Activated T-cell treated with anti-CD3 and anti-CD28 coated beads, Interleukin-2, amount 50 U/mL, for 72 hours (primary cell): ENCODE data around the gene SLC1A2. TPM values are rescaled to one million over a fixed set of nuclear protein-coding genes. Genes with fewer than 3 reads are reported as not detected.

ENCODE experiments used
- ATAC-seq, 2 donors: fragments of 150-1000 bp; cut with Tn5 transposase; replicated peaks in 1 of 2; 2 replicates each; pipeline ENCODE4 v1.10.0; 2021; ENCODE audit warnings: moderate library complexity in 2 of 2, mild to moderate bottlenecking in 1 of 2
- DNase-seq, 2 donors: peaks; one replicate each; pipeline ENCODE4 v3.0.0; 2021 to 2022; ENCODE audit warnings: mixed read lengths in 1 of 2
- H3K27ac Mint-ChIP-seq: one replicate; pipeline ENCODE4 v1.8.0; 2022; ENCODE audit warnings: mild to moderate bottlenecking, moderate library complexity, mixed read lengths
- H3K27me3 Mint-ChIP-seq: one replicate; pipeline ENCODE4 v1.8.0; 2022; ENCODE audit warnings: low read depth, mixed read lengths
- H3K36me3 Mint-ChIP-seq, 2 donors: one replicate each; pipeline ENCODE4 v1.8.0; 2022; ENCODE audit warnings: mixed read lengths in 2 of 2, mild to moderate bottlenecking in 1 of 2; ENCODE audit not compliant: insufficient read depth in 2 of 2
- H3K4me1 Mint-ChIP-seq: one replicate; pipeline ENCODE4 v1.8.0; 2022; ENCODE audit warnings: low read depth, mixed read lengths
- H3K4me3 Mint-ChIP-seq, 2 donors: one replicate each; pipeline ENCODE4 v1.8.0; 2022; ENCODE audit warnings: mild to moderate bottlenecking in 2 of 2, mixed read lengths in 2 of 2, moderate library complexity in 2 of 2
- H3K9me3 Mint-ChIP-seq, 2 donors: one replicate each; pipeline ENCODE4 v1.8.0; 2022; ENCODE audit warnings: mixed read lengths in 2 of 2
- total RNA-seq, 2 donors: library from RNA; stranded (reverse); gene quantifications; one replicate each; pipeline ENCODE4 v1.2.3, GENCODE V29; 2022

Gene SLC1A2
- total RNA-seq, 2 donors from 2014 or later, result 0.09 TPM; not detected in 1

DNA sequence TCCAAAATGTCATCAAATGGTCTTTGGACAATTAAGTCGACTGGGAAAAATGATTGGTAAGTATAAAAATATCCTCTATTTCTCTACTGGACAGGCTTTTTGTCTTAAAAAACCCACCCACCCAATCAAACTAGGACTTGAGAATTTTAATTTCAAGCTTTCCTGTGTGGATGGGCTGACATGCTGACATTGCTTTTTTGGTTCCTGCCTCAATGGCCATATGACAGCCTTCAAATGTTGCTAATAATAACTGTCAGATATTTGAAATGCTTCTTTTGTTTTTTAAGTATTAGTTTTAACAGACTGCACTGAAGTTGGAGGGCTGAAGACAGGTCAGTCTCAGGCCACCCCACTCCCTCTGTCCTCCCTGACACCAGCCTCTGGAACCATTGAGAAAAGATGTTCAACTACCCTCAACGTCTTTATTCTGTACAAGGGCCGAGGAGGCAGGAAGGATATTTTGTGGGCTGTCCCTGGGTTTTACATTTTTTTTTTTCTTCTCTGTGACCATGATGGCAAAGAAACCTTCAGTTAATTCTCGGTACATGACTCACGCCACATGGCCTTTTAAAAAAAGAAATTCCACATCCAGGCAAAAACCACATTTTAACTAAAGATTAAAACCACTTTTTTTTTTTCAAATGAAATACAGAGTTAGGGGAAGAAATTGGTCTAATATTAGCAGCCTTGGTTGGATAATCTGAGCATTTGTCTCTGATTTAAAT is 130.4 kb downstream of the SLC1A2 start:
- Mint-ChIP-seq H3K27me3 (peaks cover 8% of the 10 kb centered on the region), H3K36me3 (peaks cover 0 to 1% of the 10 kb centered on the region in 2 donors), H3K4me1 (peaks cover 43% of the 10 kb centered on the region), H3K4me3 (peak overlapping the region in 1 of 2 donors; percentile 36), H3K9me3 (peaks cover 3 to 6% of the 10 kb centered on the region in 2 donors), H3K27ac (no peak overlapping the region)
- DNase-seq, result no peak
- peak in 1 of 2 donors; percentile 29 for ATAC-seq

- Mint-ChIP-seq H3K27me3 (peaks cover 8% of the 10 kb centered on the region), H3K27ac (no peak overlapping the region), H3K4me3 (no peak overlapping the region), H3K9me3 (peaks cover 3 to 6% of the 10 kb centered on the region in 2 donors), H3K36me3 (peaks cover 0 to 1% of the 10 kb centered on the region in 2 donors), H3K4me1 (peaks cover 38% of the 10 kb centered on the region)
- DNase-seq (no peak), ATAC-seq (no peak)
Measured at GRCh38 chr11:35288309-35288708, 131.0 kb downstream of the SLC1A2 start.

- peaks cover 38% of the 10 kb centered on the region for H3K4me1 Mint-ChIP-seq
- H3K9me3 Mint-ChIP-seq, result peaks cover 3 to 6% of the 10 kb centered on the region in 2 donors
- H3K36me3 Mint-ChIP-seq, result peaks cover 0 to 1% of the 10 kb centered on the region in 2 donors
- H3K27me3 Mint-ChIP-seq, result peaks cover 8% of the 10 kb centered on the region
- DNase-seq (no peak), ATAC-seq (no peak)
- no peak overlapping the region for H3K4me3 Mint-ChIP-seq
- H3K27ac Mint-ChIP-seq, result no peak overlapping the region
Measured at GRCh38 chr11:35287344-35287890, 131.9 kb downstream of the SLC1A2 start.

GRCh38 chr11:35286126-35286525 is 133.2 kb downstream of the SLC1A2 start:
- H3K27me3 Mint-ChIP-seq, result peaks cover 8% of the 10 kb centered on the region
- H3K4me3 Mint-ChIP-seq, result no peak overlapping the region
- H3K4me1 Mint-ChIP-seq, result peaks cover 31% of the 10 kb centered on the region
- DNase-seq (no peak), ATAC-seq (no peak)
- no peak overlapping the region for H3K27ac Mint-ChIP-seq
- H3K9me3 Mint-ChIP-seq, result peaks cover 3 to 6% of the 10 kb centered on the region in 2 donors
- peaks cover 0 to 1% of the 10 kb centered on the region in 2 donors for H3K36me3 Mint-ChIP-seq

DNA sequence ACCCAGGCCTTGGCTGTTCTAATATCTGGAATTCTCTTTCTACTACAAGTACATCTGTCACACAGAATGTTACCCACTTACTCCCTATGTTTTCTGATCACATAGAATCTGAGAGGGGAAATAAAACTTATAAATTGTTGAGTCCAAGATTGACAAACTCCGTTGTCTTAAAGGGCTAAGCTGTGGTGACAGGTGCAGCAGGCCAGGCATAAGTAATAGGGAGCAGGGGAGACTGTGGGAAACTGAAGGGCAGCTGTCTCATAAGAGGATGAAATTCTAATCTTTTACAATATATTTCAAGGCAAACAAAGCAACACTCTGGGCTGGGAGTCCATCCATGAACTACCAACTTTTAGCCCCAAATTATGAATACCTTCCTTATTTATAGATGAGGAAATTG is 133.9 kb downstream of the SLC1A2 start:
- Mint-ChIP-seq H3K9me3 (peaks cover 3 to 6% of the 10 kb centered on the region in 2 donors), H3K27me3 (peaks cover 8% of the 10 kb centered on the region), H3K4me3 (no peak overlapping the region), H3K4me1 (peaks cover 27% of the 10 kb centered on the region), H3K36me3 (peaks cover 0 to 1% of the 10 kb centered on the region in 2 donors), H3K27ac (no peak overlapping the region)
- ATAC-seq (no peak), DNase-seq (no peak)

DNA sequence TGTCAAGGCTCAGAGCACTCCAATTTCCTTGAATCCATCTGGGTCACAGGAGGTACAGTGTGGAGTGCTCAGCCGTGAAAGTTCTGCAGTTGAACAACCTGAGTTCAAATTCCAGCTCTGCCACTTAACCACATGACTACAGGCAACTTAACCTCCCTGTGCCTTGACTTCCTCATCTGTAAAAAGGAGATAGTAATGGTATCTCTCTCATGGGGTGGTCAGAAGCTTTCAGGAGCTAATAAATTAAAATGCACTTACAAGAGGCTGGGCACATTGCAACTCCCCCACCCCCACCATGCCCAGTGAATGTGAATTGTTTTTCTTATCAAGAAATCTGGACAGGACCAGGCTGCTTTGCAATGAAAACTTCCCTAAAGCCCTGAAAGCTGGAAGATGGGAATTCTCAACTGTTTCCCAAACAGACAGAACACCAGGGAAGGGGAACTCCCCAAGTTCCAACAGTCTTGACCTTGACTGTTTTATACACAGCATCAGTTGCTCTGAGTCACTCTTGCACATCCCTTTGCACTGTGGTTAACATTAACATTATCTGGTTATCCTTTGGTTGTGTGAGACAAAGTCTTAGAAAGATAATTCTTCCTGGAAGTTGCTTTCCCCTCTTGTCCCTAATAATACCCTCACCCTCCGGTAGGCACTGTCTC is 137.0 kb downstream of the SLC1A2 start:
- H3K27ac Mint-ChIP-seq, result no peak overlapping the region
- H3K36me3 Mint-ChIP-seq, result no peaks in the 10 kb centered on the region
- peaks cover 13% of the 10 kb centered on the region for H3K4me1 Mint-ChIP-seq
- H3K27me3 Mint-ChIP-seq, result peaks cover 8% of the 10 kb centered on the region
- ATAC-seq (peak in 1 of 2 donors; percentile 73), DNase-seq (no peak)
- H3K4me3 Mint-ChIP-seq, result no peak overlapping the region
- H3K9me3 Mint-ChIP-seq, result peaks cover 5 to 6% of the 10 kb centered on the region in 2 donors

GRCh38 chr11:35281169-35281688 is 138.1 kb downstream of the SLC1A2 start:
- H3K4me3 Mint-ChIP-seq, result no peak overlapping the region

GRCh38 chr11:35280727-35281126 is 138.6 kb downstream of the SLC1A2 start:
- H3K9me3 Mint-ChIP-seq, result peaks cover 0 to 2% of the 10 kb centered on the region in 2 donors
- H3K27ac Mint-ChIP-seq, result no peak overlapping the region
- no peaks in the 10 kb centered on the region for H3K27me3 Mint-ChIP-seq
- DNase-seq (no peak), ATAC-seq (no peak)
- peaks cover 23% of the 10 kb centered on the region for H3K4me1 Mint-ChIP-seq
- H3K4me3 Mint-ChIP-seq, result no peak overlapping the region
- H3K36me3 Mint-ChIP-seq, result no peaks in the 10 kb centered on the region

More at GRCh38 chr11:35281169-35281688, 138.1 kb downstream of the SLC1A2 start:
- peaks cover 18% of the 10 kb centered on the region for H3K4me1 Mint-ChIP-seq
- DNase-seq (no peak), ATAC-seq (no peak)
- H3K27ac Mint-ChIP-seq, result no peak overlapping the region
- no peaks in the 10 kb centered on the region for H3K36me3 Mint-ChIP-seq
- H3K9me3 Mint-ChIP-seq, result peaks cover 0 to 2% of the 10 kb centered on the region in 2 donors
- H3K27me3 Mint-ChIP-seq, result no peaks in the 10 kb centered on the region

DNA sequence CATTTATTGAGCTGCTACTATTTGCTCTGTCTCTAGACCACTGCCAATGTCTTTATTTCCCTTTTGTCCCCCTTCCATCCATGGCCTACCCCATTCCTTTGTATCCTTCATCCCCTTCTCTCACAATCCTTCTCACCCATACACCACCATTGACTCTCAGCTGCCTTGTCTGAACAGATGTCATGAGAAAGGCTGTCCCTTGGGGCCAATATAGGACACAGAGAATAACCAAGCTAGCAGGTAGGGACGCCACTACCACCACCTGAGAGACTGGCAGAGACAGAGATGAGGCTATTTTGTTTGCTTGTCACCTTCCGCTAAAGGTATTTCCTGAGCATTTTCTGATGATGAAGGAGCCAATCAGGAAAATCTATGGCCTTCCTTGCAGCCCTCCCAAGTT is 141.5 kb downstream of the SLC1A2 start:
- Mint-ChIP-seq H3K27me3 (peaks cover 11% of the 10 kb centered on the region), H3K4me1 (peaks cover 46% of the 10 kb centered on the region), H3K27ac (no peak overlapping the region), H3K4me3 (no peak overlapping the region), H3K36me3 (peaks cover 0 to 2% of the 10 kb centered on the region in 2 donors), H3K9me3 (peaks cover 2% of the 10 kb centered on the region in 2 donors)
- ATAC-seq (no peak), DNase-seq (no peak)

DNA sequence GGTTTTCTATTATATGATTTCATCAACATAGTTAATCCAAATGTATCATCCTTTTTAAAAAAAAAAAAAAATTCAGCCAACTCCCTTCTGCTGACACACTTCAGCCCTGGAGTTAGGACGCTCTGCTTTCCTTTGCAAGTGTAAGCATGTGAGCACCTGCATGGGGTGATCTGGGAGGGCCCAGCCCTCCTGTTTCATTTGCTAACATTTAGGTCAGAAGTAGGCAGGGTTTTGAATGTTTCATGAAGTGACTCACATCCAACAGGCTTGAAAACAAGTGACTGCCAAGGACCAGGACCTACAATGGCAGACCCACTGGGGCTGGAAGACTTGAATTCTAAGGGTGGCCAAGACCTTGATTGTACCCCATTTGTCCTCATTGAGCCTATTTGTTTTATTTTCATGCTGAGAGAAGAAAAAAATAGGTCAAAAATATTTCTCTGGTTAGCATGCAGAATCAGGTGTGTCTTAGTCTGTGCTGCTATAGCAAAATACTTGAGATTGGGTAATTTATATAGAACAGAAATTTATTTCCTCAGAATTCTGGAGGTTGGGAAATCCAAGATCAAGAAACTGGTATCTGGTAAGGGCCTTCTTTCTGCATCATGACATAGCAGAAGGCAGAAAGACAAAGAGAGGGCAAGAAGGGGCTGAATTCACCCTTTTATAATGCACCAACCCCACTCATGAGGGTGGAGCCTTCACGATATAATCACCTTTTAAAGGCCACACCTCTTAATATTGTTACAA is 142.8 kb downstream of the SLC1A2 start:
- Mint-ChIP-seq H3K36me3 (peaks cover 0 to 2% of the 10 kb centered on the region in 2 donors), H3K9me3 (peaks cover 2% of the 10 kb centered on the region in 2 donors), H3K4me1 (peaks cover 50% of the 10 kb centered on the region), H3K27me3 (peaks cover 11% of the 10 kb centered on the region), H3K27ac (peak overlapping the region; percentile 10), H3K4me3 (peak overlapping the region; percentile 7 to 32)
- peak; percentile 41 to 47 for DNase-seq
- ATAC-seq, result peak; percentile 36 to 60

DNA sequence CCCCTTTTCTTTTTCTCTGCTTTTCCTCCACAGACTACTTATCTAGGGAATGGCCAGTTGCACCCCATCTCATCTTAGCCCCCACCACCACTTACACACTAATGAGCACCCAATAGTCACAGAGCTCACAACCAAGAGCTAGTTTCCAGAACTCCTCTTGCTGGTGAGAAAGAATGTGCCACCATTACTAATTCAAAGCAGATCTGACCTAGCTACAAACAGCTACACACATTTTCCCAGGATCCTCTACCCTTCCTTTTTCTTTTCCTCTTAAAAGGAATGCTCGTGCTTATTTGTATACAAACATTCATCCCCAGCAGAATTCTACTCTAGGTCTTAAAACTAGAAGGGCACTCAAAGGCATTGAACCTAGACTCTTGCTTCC is 143.6 kb downstream of the SLC1A2 start:
- peaks cover 0 to 2% of the 10 kb centered on the region in 2 donors for H3K36me3 Mint-ChIP-seq
- peaks cover 56% of the 10 kb centered on the region for H3K4me1 Mint-ChIP-seq
- DNase-seq, result no peak
- H3K9me3 Mint-ChIP-seq, result peaks cover 2% of the 10 kb centered on the region in 2 donors
- peaks cover 14% of the 10 kb centered on the region for H3K27me3 Mint-ChIP-seq
- H3K27ac Mint-ChIP-seq, result no peak overlapping the region
- ATAC-seq, result no peak
- H3K4me3 Mint-ChIP-seq, result peak overlapping the region in 1 of 2 donors; percentile 32

- peaks cover 2 to 5% of the 10 kb centered on the region in 2 donors for H3K9me3 Mint-ChIP-seq
- H3K4me1 Mint-ChIP-seq, result peaks cover 56% of the 10 kb centered on the region
- peaks cover 0 to 2% of the 10 kb centered on the region in 2 donors for H3K36me3 Mint-ChIP-seq
- ATAC-seq (no peak), DNase-seq (no peak)
- H3K4me3 Mint-ChIP-seq, result no peak overlapping the region
- peaks cover 17% of the 10 kb centered on the region for H3K27me3 Mint-ChIP-seq
- no peak overlapping the region for H3K27ac Mint-ChIP-seq
Measured at GRCh38 chr11:35274909-35275785, 144.2 kb downstream of the SLC1A2 start.
